ENCODE measurements around the gene RBM28. TPM values are rescaled to one million over a fixed set of nuclear protein-coding genes. Genes with fewer than 3 reads are reported as not detected.

RBM28 gene
- total RNA-seq, 1 donor from 2014 or later, result 54.4 TPM

DNA sequence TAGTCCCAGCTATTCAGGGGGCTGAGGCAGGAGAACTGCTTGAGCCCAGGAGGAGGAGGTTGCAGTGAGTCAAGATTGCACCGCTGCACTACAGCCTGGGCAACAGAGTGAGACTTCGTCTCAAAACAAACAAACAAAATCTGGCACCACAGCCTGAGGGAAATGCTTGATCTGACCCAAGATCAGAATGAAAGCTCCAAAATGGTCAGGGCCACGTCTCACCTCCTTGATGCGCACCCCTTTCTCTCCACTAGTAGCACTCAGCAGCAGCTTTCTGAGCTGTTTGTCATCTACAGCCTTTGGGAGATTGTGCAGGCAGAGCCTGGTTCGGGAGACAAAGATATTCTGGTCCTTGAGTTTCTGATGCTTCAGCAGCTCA, 22.7 kb downstream of the RBM28 start:
- TF ChIP-seq, protein P1, sequence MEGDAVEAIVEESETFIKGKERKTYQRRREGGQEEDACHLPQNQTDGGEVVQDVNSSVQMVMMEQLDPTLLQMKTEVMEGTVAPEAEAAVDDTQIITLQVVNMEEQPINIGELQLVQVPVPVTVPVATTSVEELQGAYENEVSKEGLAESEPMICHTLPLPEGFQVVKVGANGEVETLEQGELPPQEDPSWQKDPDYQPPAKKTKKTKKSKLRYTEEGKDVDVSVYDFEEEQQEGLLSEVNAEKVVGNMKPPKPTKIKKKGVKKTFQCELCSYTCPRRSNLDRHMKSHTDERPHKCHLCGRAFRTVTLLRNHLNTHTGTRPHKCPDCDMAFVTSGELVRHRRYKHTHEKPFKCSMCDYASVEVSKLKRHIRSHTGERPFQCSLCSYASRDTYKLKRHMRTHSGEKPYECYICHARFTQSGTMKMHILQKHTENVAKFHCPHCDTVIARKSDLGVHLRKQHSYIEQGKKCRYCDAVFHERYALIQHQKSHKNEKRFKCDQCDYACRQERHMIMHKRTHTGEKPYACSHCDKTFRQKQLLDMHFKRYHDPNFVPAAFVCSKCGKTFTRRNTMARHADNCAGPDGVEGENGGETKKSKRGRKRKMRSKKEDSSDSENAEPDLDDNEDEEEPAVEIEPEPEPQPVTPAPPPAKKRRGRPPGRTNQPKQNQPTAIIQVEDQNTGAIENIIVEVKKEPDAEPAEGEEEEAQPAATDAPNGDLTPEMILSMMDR (IDR thresholded peaks at IDR 0.05), result no peak
- intact Hi-C loops (cut with micrococcal nuclease), result no loop called here
- Mint-ChIP-seq H3K9me3 (no peaks in the 10 kb centered on the region), H3K27me3 (no peaks in the 10 kb centered on the region), H3K4me3 (no peak overlapping the region), H3K4me1 (no peaks in the 10 kb centered on the region), H3K27ac (no peak overlapping the region), H3K36me3 (ENCODE audit: low read depth) (peaks cover 96% of the 10 kb centered on the region)
- DNase-seq (no peak), ATAC-seq (ENCODE audit: low read depth) (no peak)
- CTCF ChIA-PET, result interaction anchor here (0.9 kb wide), 1 partner anchor 9 kb away, joined by 4 read pairs; no protein-coding TSS in a partner anchor
- POLR2A ChIA-PET, result no interaction called here

DNA sequence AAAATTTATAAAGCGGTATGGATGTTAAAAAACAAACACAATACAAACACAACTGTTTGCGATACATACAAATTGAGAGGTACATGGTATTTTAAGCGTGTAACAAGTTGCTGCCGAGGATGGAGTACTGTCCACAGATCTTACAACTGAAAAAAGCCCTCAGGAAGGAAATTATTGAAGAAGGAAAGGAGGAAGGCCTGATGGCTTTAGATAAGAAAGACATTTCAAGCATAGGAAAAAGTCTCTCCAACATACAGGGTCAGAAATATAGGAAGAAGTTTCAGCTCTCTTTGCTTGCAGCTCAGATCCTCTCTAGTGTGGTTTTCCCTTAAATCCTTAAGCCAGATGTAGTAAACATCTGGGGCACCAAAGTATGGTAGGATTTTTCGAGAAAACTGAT, 25.0 kb downstream of the RBM28 start:
- Mint-ChIP-seq H3K9me3 (no peaks in the 10 kb centered on the region), H3K36me3 (ENCODE audit: low read depth) (peaks cover 92% of the 10 kb centered on the region), H3K27me3 (no peaks in the 10 kb centered on the region), H3K4me1 (no peaks in the 10 kb centered on the region), H3K4me3 (no peak overlapping the region), H3K27ac (no peak overlapping the region)
- TF ChIP-seq, protein P1 (IDR thresholded peaks at IDR 0.05), result no peak
- DNase-seq (no peak), ATAC-seq (ENCODE audit: low read depth) (no peak)
- intact Hi-C loops (cut with micrococcal nuclease), result no loop called here
- POLR2A ChIA-PET, result interaction anchor here (1.1 kb wide), 1 partner anchor 25 kb away, joined by 3 read pairs; the partner anchor contains the start of gene RBM28
- CTCF ChIA-PET, result interaction anchor here (0.6 kb wide), 1 partner anchor 69 kb away, joined by 3 read pairs; no protein-coding TSS in a partner anchor

DNA sequence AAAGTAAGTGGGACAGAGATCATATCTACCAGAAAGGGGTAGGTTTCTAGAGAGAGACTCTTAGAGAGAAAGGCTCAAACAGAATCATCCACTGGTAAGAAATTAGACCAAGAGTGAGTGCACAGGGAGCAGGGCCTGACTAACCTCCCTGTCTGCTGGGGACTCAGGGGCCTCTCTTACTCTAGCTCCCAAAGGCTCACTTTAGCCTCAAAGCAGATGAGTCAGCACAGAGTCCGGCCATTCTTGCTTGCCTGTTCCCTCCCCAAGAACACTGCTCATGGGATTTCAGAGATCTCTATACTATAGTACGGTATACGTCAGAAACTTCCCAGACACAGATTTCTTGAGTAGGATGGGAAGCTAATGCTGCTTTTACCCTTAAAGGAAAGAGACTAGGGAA, 32.7 kb downstream of the RBM28 start:
- H3K4me3 Mint-ChIP-seq, result no peak overlapping the region
- H3K9me3 Mint-ChIP-seq, result no peaks in the 10 kb centered on the region
- H3K27me3 Mint-ChIP-seq, result no peaks in the 10 kb centered on the region
- H3K27ac Mint-ChIP-seq, result no peak overlapping the region
- DNase-seq (no peak), ATAC-seq (ENCODE audit: low read depth) (no peak)
- TF ChIP-seq, protein P1 (IDR thresholded peaks at IDR 0.05), result no peak
- peaks cover 92% of the 10 kb centered on the region for H3K36me3 Mint-ChIP-seq (ENCODE audit: low read depth)
- ChIA-PET CTCF (no interaction called here), POLR2A (no interaction called here)
- no peaks in the 10 kb centered on the region for H3K4me1 Mint-ChIP-seq
- intact Hi-C loops (cut with micrococcal nuclease), result no loop called here

DNA sequence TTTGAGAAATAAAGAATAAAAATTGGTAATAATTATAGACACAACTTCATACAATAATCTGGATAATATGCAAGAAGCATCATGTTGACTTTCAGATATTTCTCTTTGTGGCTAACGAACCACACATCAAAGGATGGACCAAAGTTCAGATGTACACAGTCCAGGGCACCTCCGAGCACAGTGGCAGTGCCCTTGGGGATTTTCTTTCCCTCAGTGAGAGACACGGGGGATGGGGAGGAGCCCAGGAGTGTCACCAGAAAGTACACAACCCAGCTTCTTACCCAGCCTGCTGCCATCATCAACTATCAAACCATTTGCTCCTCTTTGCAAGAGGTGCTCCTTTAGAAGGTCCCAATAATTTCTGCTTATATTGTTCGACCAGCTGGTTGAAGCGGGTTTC, 33.2 kb downstream of the RBM28 start:
- peaks cover 92% of the 10 kb centered on the region for H3K36me3 Mint-ChIP-seq (ENCODE audit: low read depth)
- no peaks in the 10 kb centered on the region for H3K9me3 Mint-ChIP-seq
- ATAC-seq (ENCODE audit: low read depth) (no peak), DNase-seq (no peak)
- ChIA-PET CTCF (no interaction called here), POLR2A (no interaction called here)
- TF ChIP-seq, protein P1 (IDR thresholded peaks at IDR 0.05), result no peak
- no peaks in the 10 kb centered on the region for H3K27me3 Mint-ChIP-seq
- H3K4me3 Mint-ChIP-seq, result no peak overlapping the region
- intact Hi-C loops (cut with micrococcal nuclease), result no loop called here
- H3K27ac Mint-ChIP-seq, result no peak overlapping the region
- H3K4me1 Mint-ChIP-seq, result no peaks in the 10 kb centered on the region

DNA sequence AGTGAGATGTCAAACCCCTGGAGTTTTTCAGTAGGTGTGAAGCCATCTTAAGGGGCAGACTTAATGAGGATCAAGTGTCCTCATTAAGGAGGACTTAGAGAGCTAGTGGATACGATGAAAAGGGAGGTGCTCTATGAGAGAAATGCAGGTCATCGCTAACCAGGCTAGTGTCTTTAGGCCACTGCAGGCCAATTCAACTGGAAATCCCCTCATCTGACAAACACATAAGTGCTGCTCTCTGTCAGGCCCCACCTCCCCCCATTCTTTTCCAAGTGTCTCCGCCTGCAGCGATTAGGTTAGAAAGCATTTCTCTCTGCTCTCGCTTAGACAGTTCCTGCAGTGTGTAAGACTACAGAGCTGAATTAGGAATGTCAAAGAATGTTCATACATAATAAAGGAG, 33.7 kb downstream of the RBM28 start:
- TF ChIP-seq, protein P1 (IDR thresholded peaks at IDR 0.05), result no peak
- intact Hi-C loops (cut with micrococcal nuclease), result no loop called here
- CTCF ChIA-PET, result no interaction called here
- POLR2A ChIA-PET, result no interaction called here
- no peak overlapping the region for H3K4me3 Mint-ChIP-seq
- H3K4me1 Mint-ChIP-seq, result no peaks in the 10 kb centered on the region
- H3K9me3 Mint-ChIP-seq, result no peaks in the 10 kb centered on the region
- no peak overlapping the region for H3K27ac Mint-ChIP-seq
- DNase-seq (no peak), ATAC-seq (ENCODE audit: low read depth) (no peak)
- no peaks in the 10 kb centered on the region for H3K27me3 Mint-ChIP-seq
- peaks cover 93% of the 10 kb centered on the region for H3K36me3 Mint-ChIP-seq (ENCODE audit: low read depth)
